Dendritic cell treated with granulocyte-macrophage colony-stimulating factor and Interleukin-4, amounts not matched to agents 40 ng/mL and 50 ng/mL, for 4 days (primary cell): Measurements from ENCODE around the gene MROH8.
"Not testable (repeated sequence)": the region's sequence is repeated elsewhere in the genome, so short reads cannot be mapped to it uniquely, and the experiment has no call there.

Experiments
- H3K27ac Mint-ChIP-seq: one replicate; pipeline ENCODE4 v1.8.0; 2022; ENCODE audit warnings: mild to moderate bottlenecking, mixed read lengths
- H3K27me3 Mint-ChIP-seq: one replicate; pipeline ENCODE4 v1.8.0; 2022; ENCODE audit warnings: mild to moderate bottlenecking, mixed read lengths
- H3K36me3 Mint-ChIP-seq: one replicate; pipeline ENCODE4 v1.8.0; 2022; ENCODE audit warnings: low read depth, mixed read lengths
- H3K4me1 Mint-ChIP-seq: one replicate; pipeline ENCODE4 v1.8.0; 2022; ENCODE audit warnings: low read depth, mixed read lengths
- H3K4me3 Mint-ChIP-seq: one replicate; pipeline ENCODE4 v1.8.0; 2022; ENCODE audit warnings: mild to moderate bottlenecking, moderate library complexity, mixed read lengths
- H3K9me3 Mint-ChIP-seq: one replicate; pipeline ENCODE4 v1.8.0; 2022; ENCODE audit warnings: mixed read lengths
- intact Hi-C: fragments of 100-400 bp; cut with micrococcal nuclease; formaldehyde crosslinking; loops from one replicate; pipeline ENCODE4 v1.15.0; 2022

Gene MROH8

DNA sequence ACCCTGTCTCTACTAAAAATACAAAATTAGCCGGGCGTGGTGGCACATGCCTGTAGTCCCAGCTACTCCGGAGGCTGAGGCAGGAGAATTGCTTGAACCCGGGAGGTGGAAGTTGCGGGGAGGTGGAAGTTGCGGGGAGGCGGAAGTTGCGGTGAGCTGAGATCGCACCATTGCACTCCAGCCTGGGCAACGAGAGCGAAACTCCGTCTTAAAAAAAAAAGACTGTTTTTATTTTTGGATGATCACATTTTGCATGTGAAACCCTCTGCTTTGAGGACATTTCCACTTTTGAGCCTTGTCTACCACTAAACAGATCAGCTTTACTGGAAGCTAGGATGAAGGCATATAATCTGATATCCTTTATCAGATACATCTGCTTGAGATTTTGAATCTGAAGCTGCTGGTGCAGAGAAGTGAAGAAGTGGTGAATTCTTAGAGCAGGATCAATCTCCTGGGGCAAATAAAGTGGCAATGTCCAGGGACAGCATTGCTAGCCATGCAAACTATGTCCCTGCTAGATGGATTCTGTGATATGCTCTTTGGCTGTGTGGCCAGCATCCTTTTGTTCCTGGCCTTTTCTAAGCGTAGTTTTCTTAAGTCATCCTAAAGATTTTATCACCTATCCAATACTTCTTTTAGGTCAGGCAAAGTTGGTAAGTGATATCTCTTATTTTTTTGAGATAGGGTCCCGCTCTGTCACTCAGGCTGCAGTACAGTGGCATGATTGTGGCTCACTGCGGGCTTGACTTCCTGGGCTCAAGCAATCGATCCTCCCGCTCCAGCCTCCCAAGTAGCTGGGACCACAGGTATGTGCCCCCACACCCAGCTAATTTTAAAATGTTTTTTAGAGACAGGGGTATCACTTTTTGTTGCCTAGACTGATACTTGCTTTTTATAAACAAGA, 106.8 kb downstream of the MROH8 start:
- H3K36me3 Mint-ChIP-seq, result peaks cover 22% of the 10 kb centered on the region

DNA sequence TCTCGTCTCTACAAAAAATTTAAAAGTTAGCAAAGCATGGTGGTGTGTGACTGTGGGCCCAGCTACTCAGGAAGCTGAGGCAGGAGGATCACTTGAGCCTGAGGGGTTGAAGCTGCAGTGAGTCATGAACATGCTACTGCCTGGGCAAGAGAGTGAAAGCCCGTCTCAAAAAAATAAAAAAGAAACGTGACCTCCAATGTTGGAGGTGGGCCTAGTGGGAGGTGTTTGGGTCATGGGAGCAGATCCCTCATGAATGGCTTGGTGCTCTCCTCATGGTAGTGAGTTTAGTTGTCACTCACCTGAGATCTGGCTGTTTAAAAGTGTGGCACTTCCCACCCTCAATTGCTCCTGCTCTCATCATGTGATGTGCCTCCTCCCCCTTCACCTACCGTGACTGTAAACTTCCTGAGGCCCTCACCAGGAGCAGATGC, 107.9 kb downstream of the MROH8 start:
- no peaks in the 10 kb centered on the region for H3K9me3 Mint-ChIP-seq
- H3K36me3 Mint-ChIP-seq, result peaks cover 32% of the 10 kb centered on the region
- H3K27ac Mint-ChIP-seq, result peak overlapping the region; percentile 45
- intact Hi-C loops, result no loop called here
- no peaks in the 10 kb centered on the region for H3K4me1 Mint-ChIP-seq
- no peak overlapping the region for H3K4me3 Mint-ChIP-seq
- H3K27me3 Mint-ChIP-seq, result no peaks in the 10 kb centered on the region

More for the DNA sequence above, 106.8 kb downstream of the MROH8 start:
- Mint-ChIP-seq H3K4me3 (no peak overlapping the region), H3K9me3 (no peaks in the 10 kb centered on the region), H3K27me3 (no peaks in the 10 kb centered on the region), H3K27ac (no peak overlapping the region), H3K4me1 (no peaks in the 10 kb centered on the region)
- intact Hi-C loops, result no loop called here

DNA sequence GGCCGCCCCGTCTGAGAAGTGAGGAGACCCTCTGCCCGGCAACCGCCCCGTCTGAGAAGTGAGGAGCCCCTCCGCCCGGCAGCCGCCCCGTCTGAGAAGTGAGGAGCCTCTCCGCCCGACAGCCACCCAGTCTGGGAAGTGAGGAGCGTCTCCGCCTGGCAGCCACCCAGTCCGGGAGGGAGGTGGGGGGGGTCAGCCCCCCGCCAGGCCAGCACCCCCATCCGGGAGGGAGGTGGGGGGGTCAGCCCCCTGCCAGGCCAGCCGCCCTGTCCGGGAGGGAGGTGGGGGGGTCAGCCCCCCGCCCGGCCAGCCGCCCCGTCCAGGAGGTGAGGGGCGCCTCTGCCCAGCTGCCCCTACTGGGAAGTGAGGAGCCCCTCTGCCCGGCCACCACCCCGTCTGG, 109.8 kb downstream of the MROH8 start:
- H3K4me1 Mint-ChIP-seq, H3K9me3 Mint-ChIP-seq, intact Hi-C loops, H3K4me3 Mint-ChIP-seq, H3K27me3 Mint-ChIP-seq, H3K27ac Mint-ChIP-seq: not testable (repeated sequence)
- H3K36me3 Mint-ChIP-seq, result peaks cover 50% of the 10 kb centered on the region

DNA sequence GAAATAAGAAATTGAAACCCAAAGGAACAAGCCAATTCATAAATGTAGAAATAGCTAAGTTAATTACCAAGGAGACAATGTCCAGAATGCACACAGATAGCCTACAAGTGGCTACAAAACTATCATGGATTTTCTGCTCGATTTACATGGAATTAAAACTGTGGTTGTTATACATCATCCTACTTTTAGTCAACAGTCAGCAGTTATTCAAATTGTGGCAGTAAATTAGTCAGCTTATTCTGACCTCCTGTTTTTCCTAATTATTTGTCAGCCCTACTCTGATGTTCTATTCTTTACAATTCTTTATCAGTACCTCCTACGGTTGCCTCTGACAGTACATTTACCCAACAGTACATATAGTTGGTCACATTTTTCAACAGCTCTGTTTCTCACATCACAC, 113.2 kb downstream of the MROH8 start:
- no peaks in the 10 kb centered on the region for H3K9me3 Mint-ChIP-seq
- no peaks in the 10 kb centered on the region for H3K27me3 Mint-ChIP-seq
- no peaks in the 10 kb centered on the region for H3K4me1 Mint-ChIP-seq
- no peak overlapping the region for H3K4me3 Mint-ChIP-seq
- H3K27ac Mint-ChIP-seq, result no peak overlapping the region
- intact Hi-C loops, result no loop called here
- peaks cover 56% of the 10 kb centered on the region for H3K36me3 Mint-ChIP-seq

DNA sequence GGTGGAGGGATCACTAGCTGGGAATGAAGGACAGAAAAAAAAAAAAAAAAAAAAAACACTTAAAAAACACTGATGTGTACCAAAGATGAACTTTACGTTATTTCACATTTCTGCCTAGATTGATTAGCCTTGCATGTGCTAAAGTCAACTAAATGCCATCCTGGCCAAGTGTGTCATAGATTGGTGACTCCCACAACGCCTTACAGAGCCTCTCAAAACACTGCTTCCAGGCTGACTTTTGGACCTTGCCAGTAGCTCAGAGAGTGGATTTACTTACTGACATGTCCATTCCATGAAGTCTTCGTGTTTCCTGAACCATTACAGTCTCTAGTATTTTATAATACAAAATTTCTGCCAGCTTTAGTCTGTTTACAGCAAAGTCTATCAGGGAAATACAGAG, 124.1 kb downstream of the MROH8 start:
- Mint-ChIP-seq H3K4me1 (peaks cover 6% of the 10 kb centered on the region), H3K36me3 (peaks cover 89% of the 10 kb centered on the region), H3K27me3 (no peaks in the 10 kb centered on the region), H3K27ac (no peak overlapping the region), H3K9me3 (no peaks in the 10 kb centered on the region), H3K4me3 (no peak overlapping the region)
- intact Hi-C loops, result no loop called here

DNA sequence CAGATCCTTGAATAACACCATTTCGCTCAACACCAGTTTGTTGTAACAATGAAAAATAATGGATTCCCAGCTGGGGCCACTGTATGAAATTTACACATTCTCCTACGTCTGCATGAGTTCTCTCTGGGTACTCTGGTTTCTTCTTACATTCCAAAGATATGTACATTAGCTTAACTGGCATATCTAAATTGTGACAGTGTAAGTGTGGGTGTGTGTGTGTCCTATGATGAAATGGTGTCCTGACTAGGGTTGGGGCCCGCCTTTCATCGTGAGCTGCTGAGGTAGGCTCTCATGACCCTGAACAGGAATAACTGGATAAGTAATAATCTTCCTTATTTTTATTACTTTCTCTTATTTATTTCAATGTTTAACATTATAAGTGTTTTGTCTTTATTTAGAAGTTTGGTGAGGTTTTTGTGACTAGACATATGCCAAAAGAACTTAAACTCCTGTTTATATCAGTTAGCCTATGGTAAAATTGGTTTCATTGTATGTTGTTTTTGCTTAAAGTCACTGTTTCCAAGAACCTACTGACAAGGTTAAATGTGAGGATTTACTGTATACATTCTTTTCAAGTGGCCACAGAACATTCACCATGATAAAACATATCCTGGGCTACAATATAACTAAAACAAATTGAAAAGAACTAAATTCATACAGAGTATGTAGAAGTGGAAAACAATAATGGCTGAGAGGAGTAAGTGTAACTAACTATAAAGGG, 126.0 kb downstream of the MROH8 start:
- Mint-ChIP-seq H3K9me3 (no peaks in the 10 kb centered on the region), H3K27ac (no peak overlapping the region), H3K27me3 (no peaks in the 10 kb centered on the region), H3K4me1 (peaks cover under 1% of the 10 kb centered on the region), H3K4me3 (no peak overlapping the region), H3K36me3 (peaks cover 87% of the 10 kb centered on the region)
- intact Hi-C loops, result no loop called here
